ENCODE data around the gene INAVA. TPM values are rescaled to one million over a fixed set of nuclear protein-coding genes. Genes with fewer than 3 reads are reported as not detected.

Gene INAVA
- total and polyA plus RNA-seq, 2 of the 13 experiments (the other 11 are each of a cell fraction or from before 2014, with no cell fraction given) = 6.0 to 13.5 TPM

DNA sequence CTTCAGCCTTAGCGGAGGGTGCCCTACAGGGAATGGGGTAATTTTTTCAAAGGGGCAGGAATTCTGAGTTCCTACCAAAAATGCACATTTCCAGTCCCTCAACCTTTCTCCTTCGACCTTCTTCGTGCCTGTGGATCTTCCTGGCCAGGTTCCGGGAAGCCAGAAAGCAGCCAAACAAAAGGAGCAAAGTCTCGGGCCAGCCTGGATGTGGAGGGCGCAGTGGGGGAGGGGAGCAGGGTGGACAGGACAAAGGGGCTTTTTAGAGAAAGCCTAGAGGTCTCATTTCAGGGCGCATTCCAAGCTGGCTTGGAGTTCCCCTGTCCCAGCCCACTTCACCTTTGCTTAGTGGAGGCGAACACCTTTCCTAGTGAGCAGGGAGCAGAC is 2.9 kb upstream of the INAVA start (continued):
- TF ChIP-seq, protein P1, sequence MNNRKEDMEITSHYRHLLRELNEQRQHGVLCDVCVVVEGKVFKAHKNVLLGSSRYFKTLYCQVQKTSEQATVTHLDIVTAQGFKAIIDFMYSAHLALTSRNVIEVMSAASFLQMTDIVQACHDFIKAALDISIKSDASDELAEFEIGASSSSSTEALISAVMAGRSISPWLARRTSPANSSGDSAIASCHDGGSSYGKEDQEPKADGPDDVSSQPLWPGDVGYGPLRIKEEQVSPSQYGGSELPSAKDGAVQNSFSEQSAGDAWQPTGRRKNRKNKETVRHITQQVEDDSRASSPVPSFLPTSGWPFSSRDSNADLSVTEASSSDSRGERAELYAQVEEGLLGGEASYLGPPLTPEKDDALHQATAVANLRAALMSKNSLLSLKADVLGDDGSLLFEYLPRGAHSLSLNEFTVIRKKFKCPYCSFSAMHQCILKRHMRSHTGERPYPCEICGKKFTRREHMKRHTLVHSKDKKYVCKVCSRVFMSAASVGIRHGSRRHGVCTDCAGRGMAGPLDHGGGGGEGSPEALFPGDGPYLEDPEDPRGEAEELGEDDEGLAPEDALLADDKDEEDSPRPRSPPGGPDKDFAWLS (CRISPR knock-in tag; IDR thresholded peaks at IDR 0.05; ENCODE audit: borderline replicate concordance) = no peak; the same call in 1 of the 2 replicates
- TF ChIP-seq ZNF737 (CRISPR knock-in tag; IDR thresholded peaks at IDR 0.05; ENCODE audit: borderline replicate concordance) = no peak
- TF ChIP-seq, protein P2, sequence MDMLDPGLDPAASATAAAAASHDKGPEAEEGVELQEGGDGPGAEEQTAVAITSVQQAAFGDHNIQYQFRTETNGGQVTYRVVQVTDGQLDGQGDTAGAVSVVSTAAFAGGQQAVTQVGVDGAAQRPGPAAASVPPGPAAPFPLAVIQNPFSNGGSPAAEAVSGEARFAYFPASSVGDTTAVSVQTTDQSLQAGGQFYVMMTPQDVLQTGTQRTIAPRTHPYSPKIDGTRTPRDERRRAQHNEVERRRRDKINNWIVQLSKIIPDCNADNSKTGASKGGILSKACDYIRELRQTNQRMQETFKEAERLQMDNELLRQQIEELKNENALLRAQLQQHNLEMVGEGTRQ (IDR thresholded peaks at IDR 0.05; ENCODE audit: low read depth, low read length) = no peak
- TF ChIP-seq, protein P2 (CRISPR knock-in tag; IDR thresholded peaks at IDR 0.05; ENCODE audit: borderline replicate concordance) = no peak
- TF ChIP-seq ZNF652 (CRISPR knock-in tag; IDR thresholded peaks at IDR 0.05; ENCODE audit: borderline replicate concordance, low read depth) = no peak
- TF ChIP-seq ADNP (CRISPR knock-in tag; IDR thresholded peaks at IDR 0.05) = no peak
- no peak for TF ChIP-seq SMAD1 (CRISPR knock-in tag; IDR thresholded peaks at IDR 0.05; ENCODE audit: borderline replicate concordance, low read depth)
- TF ChIP-seq BCL6 (CRISPR knock-in tag; IDR thresholded peaks at IDR 0.05) = peak; percentile 82
- TF ChIP-seq ZNF768 (CRISPR knock-in tag; IDR thresholded peaks at IDR 0.05) = no peak
- TF ChIP-seq ZBTB3 (CRISPR knock-in tag; IDR thresholded peaks at IDR 0.05; ENCODE audit: borderline replicate concordance, low read depth) = no peak
- TF ChIP-seq MTF2 (CRISPR knock-in tag; IDR thresholded peaks at IDR 0.05; ENCODE audit: borderline replicate concordance) = no peak
- no peak for TF ChIP-seq JUN (CRISPR knock-in tag; IDR thresholded peaks at IDR 0.05)
- no peak for TF ChIP-seq ZNF879 (CRISPR knock-in tag; IDR thresholded peaks at IDR 0.05)
- peak; percentile 35; the same call in 1 of the 2 replicates for TF ChIP-seq SALL1 (CRISPR knock-in tag; IDR thresholded peaks at IDR 0.05)
- TF ChIP-seq ZEB1 (IDR thresholded peaks at IDR 0.05; ENCODE audit: insufficient replicate concordance, low read depth) = peak; percentile 75
- no peak for TF ChIP-seq ATRX (CRISPR knock-in tag; IDR thresholded peaks at IDR 0.05; ENCODE audit: borderline replicate concordance)
- TF ChIP-seq ATF7 (IDR thresholded peaks at IDR 0.05) = no peak
- no peak for TF ChIP-seq ATF7 (CRISPR knock-in tag; IDR thresholded peaks at IDR 0.05)
- 0 out of 2 replicates have a peak, but pooled peaks have one; percentile 7 for TF ChIP-seq THAP11 (CRISPR knock-in tag; IDR thresholded peaks at IDR 0.05)
- TF ChIP-seq KDM6A (CRISPR knock-in tag; IDR thresholded peaks at IDR 0.05; ENCODE audit: low read depth) = peak; percentile 85
- TF ChIP-seq POGZ (CRISPR knock-in tag; IDR thresholded peaks at IDR 0.05) = peak; percentile 35; the same call in 1 of the 2 replicates
- TF ChIP-seq CCDC6 (CRISPR knock-in tag; IDR thresholded peaks at IDR 0.05) = no peak
- no peak for TF ChIP-seq ZFP36L2 (CRISPR knock-in tag; IDR thresholded peaks at IDR 0.05)
- TF ChIP-seq, protein P3, sequence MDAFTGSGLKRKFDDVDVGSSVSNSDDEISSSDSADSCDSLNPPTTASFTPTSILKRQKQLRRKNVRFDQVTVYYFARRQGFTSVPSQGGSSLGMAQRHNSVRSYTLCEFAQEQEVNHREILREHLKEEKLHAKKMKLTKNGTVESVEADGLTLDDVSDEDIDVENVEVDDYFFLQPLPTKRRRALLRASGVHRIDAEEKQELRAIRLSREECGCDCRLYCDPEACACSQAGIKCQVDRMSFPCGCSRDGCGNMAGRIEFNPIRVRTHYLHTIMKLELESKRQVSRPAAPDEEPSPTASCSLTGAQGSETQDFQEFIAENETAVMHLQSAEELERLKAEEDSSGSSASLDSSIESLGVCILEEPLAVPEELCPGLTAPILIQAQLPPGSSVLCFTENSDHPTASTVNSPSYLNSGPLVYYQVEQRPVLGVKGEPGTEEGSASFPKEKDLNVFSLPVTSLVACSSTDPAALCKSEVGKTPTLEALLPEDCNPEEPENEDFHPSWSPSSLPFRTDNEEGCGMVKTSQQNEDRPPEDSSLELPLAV (CRISPR knock-in tag; conservative IDR thresholded peaks at IDR 0.05; ENCODE audit: low read depth) = no peak
- TF ChIP-seq XRCC5 (optimal IDR thresholded peaks at IDR 0.05; ENCODE audit: low read length) = peak; percentile 19
- TF ChIP-seq ZZZ3 (CRISPR knock-in tag; IDR thresholded peaks at IDR 0.05; ENCODE audit: borderline replicate concordance) = no peak
- peak; percentile 91 for TF ChIP-seq HNF4G (IDR thresholded peaks at IDR 0.05; ENCODE audit: borderline replicate concordance, low read depth, low read length)
- no peak; the same call in 1 of the 2 replicates for TF ChIP-seq HNF4G (CRISPR knock-in tag; IDR thresholded peaks at IDR 0.05; ENCODE audit: borderline replicate concordance, low read depth)
- TF ChIP-seq NFE2 (CRISPR knock-in tag; IDR thresholded peaks at IDR 0.05) = no peak
